Endothelial cell of umbilical vein (primary cell): ENCODE data around the gene TESPA1. TPM values are rescaled to one million over a fixed set of nuclear protein-coding genes. Genes with fewer than 3 reads are reported as not detected.

ENCODE experiments used
- BruUV-seq: library from RNA; stranded (reverse); fragments of 400-500 nt; replicated peaks from 2 replicates; lab custom pipeline; 2021; lab: Mats Ljungman, UMichigan
- CTCF ChIA-PET: fragments of 300-600, 350-600 bp; sonication (Branson Sonifier 250); formaldehyde crosslinking; loops from one replicate; lab custom pipeline; 2021; ENCODE audit warnings: antibody characterized with exemption, inconsistent platforms; lab: Charles Lee
- POLR2A ChIA-PET: fragments of 300-600, 350-600 bp; sonication (Branson Sonifier 250); formaldehyde crosslinking; loops from one replicate; lab custom pipeline; 2021; ENCODE audit warnings: antibody characterized with exemption, inconsistent platforms; lab: Charles Lee
- DNase-seq: peaks from one replicate; pipeline ENCODE4 v3.0.0-alpha.2; 2011; ENCODE audit warnings: low read depth, low spot score
- FAIRE-seq: peaks from 2 replicates; lab custom pipeline; 2011; peaks lifted over from hg19 to GRCh38; lab: Jason Lieb, UNC
- H2AFZ ChIP-seq: 2 replicates; pipeline ENCODE4 v1.6.0; 2012; ENCODE audit warnings: low read depth, low read length, control low read depth, inconsistent platforms
- H3K27ac ChIP-seq: 2 replicates; pipeline ENCODE4 v1.5.1; 2011; ENCODE audit warnings: low read depth, mild to moderate bottlenecking, control low read depth, low read length, moderate library complexity; ENCODE audit not compliant: insufficient read depth
- H3K27me3 ChIP-seq, 2 experiments: 2 replicates each; pipeline versions ENCODE4 v1.6.0 to v1.6.1; 2011; ENCODE audit warnings: low read length in 2 of 2, mixed read lengths in 1 of 2; ENCODE audit not compliant: control insufficient read depth in 2 of 2, insufficient read depth in 2 of 2
- H3K36me3 ChIP-seq, 2 experiments: 2 replicates in 1 of 2; 3 replicates in 1 of 2; pipeline ENCODE4 v1.5.1; 2011; ENCODE audit warnings: low read length in 2 of 2, mild to moderate bottlenecking in 1 of 2, moderate library complexity in 1 of 2; ENCODE audit not compliant: control insufficient read depth in 2 of 2, insufficient read depth in 2 of 2; ENCODE audit errors: extremely low read depth in 1 of 2
- H3K4me1 ChIP-seq: 3 replicates; pipeline ENCODE4 v1.5.1; 2011; ENCODE audit warnings: mild to moderate bottlenecking, low read length; ENCODE audit not compliant: control insufficient read depth, insufficient read depth; ENCODE audit errors: extremely low read depth
- H3K4me2 ChIP-seq: 2 replicates; pipeline ENCODE4 v1.6.1; 2011; ENCODE audit warnings: low read length, control low read depth, mixed read lengths; ENCODE audit not compliant: insufficient read depth
- H3K4me3 ChIP-seq, 3 experiments: fragments of 200-600 bp in 1 of 3; sonication (generic), shearing (Covaris generic) in 1 of 3; replicated peaks in 1 of 3; 2 replicates each; pipeline ENCODE4 v1.5.1; 2011 to 2016; ENCODE audit warnings: control low read depth in 3 of 3, low read length in 3 of 3, mild to moderate bottlenecking in 2 of 3, inconsistent platforms in 1 of 3, low read depth in 1 of 3, moderate library complexity in 1 of 3; ENCODE audit not compliant: insufficient read depth in 1 of 3
- H3K79me2 ChIP-seq: 2 replicates; pipeline ENCODE4 v1.6.0; 2012; ENCODE audit warnings: low read length, inconsistent platforms; ENCODE audit not compliant: control insufficient read depth, insufficient read depth
- H3K9ac ChIP-seq: replicated peaks from 2 replicates; pipeline ENCODE3; 2011; ENCODE audit warnings: low read length, control low read depth; ENCODE audit not compliant: insufficient read depth; ENCODE audit errors: extremely low read depth
- H3K9me1 ChIP-seq: replicated peaks from 3 replicates; pipeline ENCODE4 v1.6.0; 2011; ENCODE audit warnings: mild to moderate bottlenecking, low read length; ENCODE audit not compliant: control insufficient read depth, insufficient read depth; ENCODE audit errors: extremely low read depth
- H3K9me3 ChIP-seq: replicated peaks from 2 replicates; pipeline ENCODE4 v1.5.1; 2012; ENCODE audit warnings: low read length, inconsistent platforms; ENCODE audit not compliant: control insufficient read depth, insufficient read depth
- H4K20me1 ChIP-seq: replicated peaks from 2 replicates; pipeline ENCODE3; 2011; ENCODE audit warnings: mild to moderate bottlenecking, low read length; ENCODE audit not compliant: control insufficient read depth, insufficient read depth; ENCODE audit errors: extremely low read depth
- CTCF ChIP-seq, 2 donors: IDR thresholded peaks; 1 replicate in 1 of 2; 2 replicates in 1 of 2; pipeline ENCODE4 v1.5.1; 2011; ENCODE audit warnings: low read length in 2 of 2, mild to moderate bottlenecking in 2 of 2, moderate library complexity in 2 of 2, control low read depth in 1 of 2, inconsistent platforms in 1 of 2, low read depth in 1 of 2; ENCODE audit not compliant: insufficient read depth in 1 of 2; ENCODE audit errors: extremely low read depth in 1 of 2
- EZH2 ChIP-seq: IDR thresholded peaks from 2 replicates; pipeline ENCODE4 v1.6.1; 2012; ENCODE audit warnings: borderline replicate concordance, low read depth, mild to moderate bottlenecking, moderate library complexity, low read length, inconsistent platforms; ENCODE audit not compliant: severe bottlenecking
- FOS ChIP-seq: IDR thresholded peaks from 2 replicates; pipeline ENCODE4 v1.6.1; 2011; ENCODE audit warnings: mild to moderate bottlenecking, low read length, moderate library complexity, borderline replicate concordance; ENCODE audit not compliant: insufficient read depth
- GATA2 ChIP-seq: IDR thresholded peaks from 2 replicates; pipeline ENCODE4 v1.7.0; 2011; ENCODE audit warnings: low read depth, mild to moderate bottlenecking, moderate library complexity, mixed read lengths, low read length; ENCODE audit not compliant: insufficient read length, insufficient read depth
- JUN ChIP-seq: IDR thresholded peaks from 2 replicates; pipeline ENCODE4 v1.6.1; 2011; ENCODE audit warnings: borderline replicate concordance, low read depth; ENCODE audit not compliant: insufficient read length, insufficient read depth
- MAX ChIP-seq: IDR thresholded peaks from 2 replicates; pipeline ENCODE4 v1.6.1; 2011; ENCODE audit not compliant: insufficient read depth, insufficient read length
- MYC ChIP-seq: IDR thresholded peaks from one replicate; pipeline ENCODE4 v1.6.1; 2011; ENCODE audit warnings: mild to moderate bottlenecking, low read depth, low read length
- POLR2A ChIP-seq: IDR thresholded peaks from 2 replicates; pipeline ENCODE4 v1.6.1; 2012; ENCODE audit warnings: low read depth, mild to moderate bottlenecking, control low read depth, low read length
- POLR2AphosphoS5 ChIP-seq: IDR thresholded peaks from 2 replicates; pipeline ENCODE4 v1.6.1; 2012; ENCODE audit warnings: low read depth, mild to moderate bottlenecking, control low read depth, low read length, moderate library complexity; ENCODE audit not compliant: insufficient read depth
- dilution Hi-C: fragments of 300-500 bp; cut with MboI; formaldehyde crosslinking; loops from one replicate; pipeline ENCODE4 v1.15.0; 2019; ENCODE audit warnings: low sequenced_read_pairs; ENCODE audit not compliant: extremely low pct_ligation_motif_present
- intact Hi-C: fragments of 100-400 bp; cut with micrococcal nuclease; formaldehyde crosslinking; loops from one replicate; pipeline ENCODE4 v1.10.0; 2022
- polyA plus RNA-seq, 4 experiments: library from polyadenylated mRNA; depleted of rRNA in 3 of 4; stranded (reverse) in 3 of 4; unstranded in 1 of 4; fragments of >200 nt; gene quantifications; 2 replicates each; pipeline versions ENCODE4 v1.2.1 to v1.2.3, GENCODE V29; 2011 to 2012; ENCODE audit warnings: missing spikeins in 1 of 4
- total RNA-seq: library from RNA; stranded (reverse); gene quantifications from 2 replicates; pipeline ENCODE4 v1.2.3, GENCODE V29; 2021

TESPA1 gene
- total and polyA plus RNA-seq, 2 donors (not counting 3 experiments of a cell fraction or from before 2014, with no cell fraction given), result not detected

GRCh38 chr12:54961190-54961589, 23.4 kb downstream of the TESPA1 start:
- intact Hi-C loops, result no loop called here
- FAIRE-seq, result no peak
- dilution Hi-C loops, result no loop called here
- no peaks in the 10 kb centered on the region for H3K36me3 ChIP-seq
- no peak overlapping the region for H3K4me2 ChIP-seq
- ChIA-PET POLR2A (no interaction called here), CTCF (interaction anchor here (1.1 to 7.0 kb wide), 6 partner anchors 32 to 259 kb away, joined by 3 to 136 read pairs (median 6); no protein-coding TSS in a partner anchor)
- TF ChIP-seq MYC (no peak), EZH2 (no peak), FOS (no peak), CTCF (IDR thresholded peaks at IDR 0.05; ENCODE audit: extremely low read depth in 1 of 2, insufficient read depth in 1 of 2, low read depth in 1 of 2, low read length in 2 of 2) (no peak), POLR2A (no peak), MAX (no peak), GATA2 (no peak), POLR2AphosphoS5 (no peak), JUN (no peak)
- no peaks in the 10 kb centered on the region for H3K9me3 ChIP-seq
- no peaks in the 10 kb centered on the region for H3K79me2 ChIP-seq
- no peak overlapping the region for H3K27ac ChIP-seq
- DNase-seq, result no peak
- peaks cover 6 to 9% of the 10 kb centered on the region in 2 experiments for H3K27me3 ChIP-seq
- no peaks in the 10 kb centered on the region for H3K9me1 ChIP-seq
- H3K9ac ChIP-seq, result no peak overlapping the region
- no peak overlapping the region for H2AFZ ChIP-seq
- no peaks in the 10 kb centered on the region for H3K4me1 ChIP-seq
- H4K20me1 ChIP-seq, result no peaks in the 10 kb centered on the region
- H3K4me3 ChIP-seq, result no peak overlapping the region
- BruUV-seq, result no TSS peak
